GM19455 (cell line): ENCODE data around the gene ANXA10.
"Not testable (repeated sequence)": the region's sequence is repeated elsewhere in the genome, so short reads cannot be mapped to it uniquely, and the experiment has no call there.

ENCODE experiments used
- ATAC-seq: cut with Tn5 transposase; IDR thresholded peaks from one replicate; pipeline ENCODE4 v1.9.1; 2021; ENCODE audit not compliant: unreplicated experiment

The ANXA10 gene

GRCh38 chr4:168153596-168154440 is 61.5 kb downstream of the ANXA10 start:
- peak; percentile 80 for ATAC-seq

GRCh38 chr4:168154546-168155277 is 62.4 kb downstream of the ANXA10 start:
- ATAC-seq, result no peak

- ATAC-seq, result no peak
Measured at GRCh38 chr4:168162604-168163003, 70.3 kb downstream of the ANXA10 start.

DNA sequence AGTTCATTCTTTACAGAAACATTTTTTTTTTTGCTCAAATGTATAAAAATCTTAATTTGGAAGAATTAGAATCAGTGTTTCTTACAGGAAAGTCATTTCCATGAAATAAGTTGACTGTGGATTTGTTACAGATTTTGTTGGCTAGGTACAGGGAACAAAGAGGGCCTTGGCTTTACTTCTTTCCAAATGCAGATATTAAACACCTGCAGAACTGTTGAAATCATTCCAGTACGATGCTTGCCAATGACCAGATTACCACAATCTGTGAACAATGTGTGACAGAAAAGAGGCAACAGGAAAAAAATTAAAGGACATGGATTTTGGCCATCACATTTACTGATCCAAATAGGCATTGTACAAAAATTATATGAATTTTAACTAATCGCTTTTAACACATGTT is 70.8 kb downstream of the ANXA10 start:
- no peak for ATAC-seq

- no peak for ATAC-seq
Measured at GRCh38 chr4:168164045-168164444, 71.7 kb downstream of the ANXA10 start.

GRCh38 chr4:168164915-168165548 is 72.7 kb downstream of the ANXA10 start:
- ATAC-seq, result no peak

- ATAC-seq, result no peak
Measured at GRCh38 chr4:168167714-168168284, 75.5 kb downstream of the ANXA10 start.

- ATAC-seq, result no peak
Measured at GRCh38 chr4:168174308-168174707, 82.0 kb downstream of the ANXA10 start.

GRCh38 chr4:168177546-168178149 is 85.3 kb downstream of the ANXA10 start:
- ATAC-seq, result no peak

DNA sequence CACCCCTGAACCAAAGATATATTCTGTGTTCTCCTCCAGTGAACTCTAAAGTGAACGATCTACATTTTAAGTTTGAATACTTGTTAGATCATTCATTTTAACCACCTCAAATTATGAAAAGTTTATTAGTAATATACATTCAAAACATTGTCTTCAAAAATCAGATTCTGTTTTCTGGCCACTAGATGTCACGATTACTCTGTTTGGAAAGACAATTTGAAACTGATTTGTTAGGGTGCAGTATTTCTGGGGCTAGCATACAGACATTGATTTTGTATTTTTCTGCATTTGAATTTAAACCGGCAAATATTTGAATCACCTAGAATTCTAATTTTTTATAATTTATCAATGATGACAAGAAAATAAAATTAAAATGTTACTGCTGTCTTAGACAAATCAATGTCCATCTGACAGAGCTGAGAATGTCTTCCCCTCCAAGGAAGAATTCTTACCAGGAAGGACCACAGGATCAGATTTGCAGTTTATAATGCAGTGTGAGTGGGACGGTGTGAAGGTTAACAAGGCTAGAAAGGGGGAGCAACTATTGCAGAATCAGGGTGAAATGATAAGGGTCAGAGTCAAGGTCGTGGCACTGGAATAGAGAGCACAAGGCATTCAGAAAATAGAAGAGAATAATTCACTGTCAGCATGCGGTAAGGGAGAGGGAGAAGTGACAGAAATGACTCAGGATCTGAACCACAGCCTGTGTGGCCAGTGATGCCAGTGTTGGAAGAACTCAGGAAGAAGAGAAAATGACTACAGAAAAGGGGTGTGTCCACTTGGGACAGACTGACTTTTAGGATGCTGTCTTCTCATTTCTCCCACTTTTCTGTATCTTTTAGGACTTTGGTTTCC is 91.6 kb downstream of the ANXA10 start:
- no peak for ATAC-seq

DNA sequence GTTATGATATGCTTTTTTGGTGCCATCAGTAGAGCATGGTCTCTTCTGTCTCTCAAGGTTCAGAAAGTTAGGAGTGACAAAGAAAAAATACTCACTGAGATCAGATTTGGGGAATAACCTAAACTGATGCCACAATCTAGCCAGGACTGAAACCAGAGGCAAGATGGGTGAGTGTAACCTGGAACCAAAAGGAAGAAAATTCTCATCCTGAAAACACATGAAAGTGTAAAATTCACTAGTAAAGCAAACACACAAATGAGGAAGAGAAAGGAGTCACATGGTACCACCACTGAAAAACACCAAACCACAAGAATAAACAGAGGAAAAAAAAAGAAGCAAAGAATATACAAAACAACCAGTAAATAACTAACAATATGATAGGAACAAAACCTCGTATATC is 96.4 kb downstream of the ANXA10 start:
- ATAC-seq, result no peak

GRCh38 chr4:168197926-168198325 is 105.6 kb downstream of the ANXA10 start:
- no peak for ATAC-seq

- no peak for ATAC-seq
Measured at GRCh38 chr4:168199260-168199957, 107.1 kb downstream of the ANXA10 start.

- ATAC-seq, result no peak
Measured at GRCh38 chr4:168200685-168201084, 108.3 kb downstream of the ANXA10 start.

DNA sequence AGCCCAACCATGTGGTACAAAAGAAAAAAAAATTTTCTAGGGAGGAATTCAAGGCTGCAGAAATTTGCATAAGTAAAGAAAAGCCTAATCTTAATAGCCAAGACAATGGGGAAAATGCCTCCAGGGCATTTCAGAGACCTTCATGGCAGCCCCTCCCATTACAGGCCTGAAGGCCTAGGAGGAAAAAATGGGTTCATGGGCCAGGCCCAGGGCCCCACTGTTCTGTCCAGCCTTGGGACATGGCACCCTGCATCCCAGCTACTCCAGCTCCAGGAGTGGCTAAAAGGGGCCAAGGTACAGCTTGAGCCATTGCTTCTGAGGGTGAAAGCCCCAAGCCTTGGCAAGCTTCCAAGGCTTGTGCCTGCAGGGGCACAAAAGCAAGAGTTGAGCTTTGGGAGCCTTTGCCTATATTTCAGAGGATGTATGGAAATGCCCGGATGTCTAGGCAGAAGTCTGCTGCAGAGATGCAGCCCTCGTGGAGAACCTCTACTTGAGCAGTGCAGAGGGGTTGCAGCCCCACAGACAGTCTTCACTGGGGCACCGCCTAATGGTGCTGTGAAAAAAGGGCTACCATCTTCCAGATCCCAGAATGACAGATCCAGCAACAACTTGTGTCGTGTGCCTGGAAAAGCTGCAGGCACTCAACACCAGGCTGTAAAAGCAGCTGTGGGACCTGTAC is 111.0 kb downstream of the ANXA10 start:
- no peak for ATAC-seq

GRCh38 chr4:168208957-168209614 is 116.7 kb downstream of the ANXA10 start:
- no peak for ATAC-seq

GRCh38 chr4:168212656-168213055 is 120.3 kb downstream of the ANXA10 start:
- ATAC-seq, result no peak

- not testable (repeated sequence) for ATAC-seq
Measured at GRCh38 chr4:168213511-168213910, 121.2 kb downstream of the ANXA10 start.
